ENCODE measurements around the gene RNF183. TPM values are rescaled to one million over a fixed set of nuclear protein-coding genes. Genes with fewer than 3 reads are reported as not detected.

Gene RNF183
- total RNA-seq, 1 experiment from 2014 or later, result not detected

DNA sequence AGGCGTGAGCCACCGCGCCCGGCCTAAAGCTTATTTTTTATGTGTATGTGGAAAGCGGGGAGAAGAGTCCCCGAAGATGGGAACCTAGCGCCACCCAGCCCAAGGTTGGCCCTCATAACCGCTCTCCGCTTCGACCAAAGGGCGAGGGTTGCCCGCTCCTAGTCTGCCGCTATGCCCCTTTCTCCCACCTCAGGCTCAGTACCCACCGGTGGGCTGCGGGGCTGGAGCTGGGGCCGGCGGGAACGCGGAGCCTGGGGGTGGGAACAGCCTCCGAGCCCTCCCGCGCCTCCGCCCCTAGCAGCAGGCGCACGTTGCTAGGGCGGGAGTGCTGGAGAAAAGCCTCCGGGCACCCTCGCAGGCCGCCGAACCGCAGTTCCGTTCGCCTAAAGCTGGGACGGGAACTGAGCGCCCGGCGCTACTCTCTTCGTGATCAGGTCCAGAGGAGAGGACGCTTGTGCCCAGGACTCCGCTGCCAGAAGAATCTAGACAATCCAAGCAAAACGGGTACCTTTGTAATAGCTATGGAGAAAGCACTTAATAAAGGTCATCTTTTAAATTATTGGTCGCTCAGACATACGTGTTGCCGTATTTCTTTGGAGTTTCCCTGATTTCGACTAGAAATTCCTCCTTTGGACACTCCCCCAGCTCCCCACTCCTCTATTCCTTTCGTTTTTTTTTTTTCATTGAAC is 37.0 kb upstream of the RNF183 start, which contains the start of gene WDR31:
Gene WDR31, minus strand, starts transcription at position 265 of the 689 bp plus-strand sequence. CDS start 8,253 bp downstream, outside the sequence.
- ChIA-PET CTCF (no interaction called here), POLR2A (no interaction called here)
- in situ Hi-C loops (cut with HindIII; ENCODE audit: low pct_unique_long_range_greater_than_20kb, low sequenced_read_pairs), result no loop called here
- Histone ChIP-seq H3K27me3 (ENCODE audit: control insufficient read depth, insufficient read depth, low read length) (no peaks in the 10 kb centered on the region), H3K9me3 (ENCODE audit: control insufficient read depth, insufficient read depth, low read depth, low read length) (no peaks in the 10 kb centered on the region), H3K27ac (ENCODE audit: low read length) (peak within 1 kb of the TSS; percentile 71), H3K4me1 (ENCODE audit: control insufficient read depth, insufficient read depth, low read length) (no peaks in the 10 kb centered on the region; the same call in 1 of the 2 replicates), H3K4me3 (ENCODE audit: low read depth in 2 of 2, low read length in 2 of 2) (peak within 1 kb of the TSS; percentile 67 to 70), H3K36me3 (ENCODE audit: control insufficient read depth, insufficient read depth, low read length) (no peaks in the 10 kb centered on the region)
- BruUV-seq (replicated peaks), result no TSS peak
- intact Hi-C loops (cut with micrococcal nuclease; ENCODE audit: unreplicated experiment), result no loop called here
- DNase-seq (ENCODE audit: low read depth, low spot score) (peak; percentile 32), ATAC-seq (peak; percentile 99)
- TF ChIP-seq SIN3A (IDR thresholded peaks at IDR 0.05; ENCODE audit: borderline replicate concordance, insufficient read depth, low read depth, low read length) (no peak; the same call in 1 of the 2 replicates), TCF7L2 (IDR thresholded peaks at IDR 0.05; ENCODE audit: low read depth, low read length) (no peak), POLR2AphosphoS5 (IDR thresholded peaks at IDR 0.05; ENCODE audit: low read depth, low read length) (no peak)
- TF ChIP-seq, protein P1, sequence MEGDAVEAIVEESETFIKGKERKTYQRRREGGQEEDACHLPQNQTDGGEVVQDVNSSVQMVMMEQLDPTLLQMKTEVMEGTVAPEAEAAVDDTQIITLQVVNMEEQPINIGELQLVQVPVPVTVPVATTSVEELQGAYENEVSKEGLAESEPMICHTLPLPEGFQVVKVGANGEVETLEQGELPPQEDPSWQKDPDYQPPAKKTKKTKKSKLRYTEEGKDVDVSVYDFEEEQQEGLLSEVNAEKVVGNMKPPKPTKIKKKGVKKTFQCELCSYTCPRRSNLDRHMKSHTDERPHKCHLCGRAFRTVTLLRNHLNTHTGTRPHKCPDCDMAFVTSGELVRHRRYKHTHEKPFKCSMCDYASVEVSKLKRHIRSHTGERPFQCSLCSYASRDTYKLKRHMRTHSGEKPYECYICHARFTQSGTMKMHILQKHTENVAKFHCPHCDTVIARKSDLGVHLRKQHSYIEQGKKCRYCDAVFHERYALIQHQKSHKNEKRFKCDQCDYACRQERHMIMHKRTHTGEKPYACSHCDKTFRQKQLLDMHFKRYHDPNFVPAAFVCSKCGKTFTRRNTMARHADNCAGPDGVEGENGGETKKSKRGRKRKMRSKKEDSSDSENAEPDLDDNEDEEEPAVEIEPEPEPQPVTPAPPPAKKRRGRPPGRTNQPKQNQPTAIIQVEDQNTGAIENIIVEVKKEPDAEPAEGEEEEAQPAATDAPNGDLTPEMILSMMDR (IDR thresholded peaks at IDR 0.05), result no peak
- TF ChIP-seq, protein P2, sequence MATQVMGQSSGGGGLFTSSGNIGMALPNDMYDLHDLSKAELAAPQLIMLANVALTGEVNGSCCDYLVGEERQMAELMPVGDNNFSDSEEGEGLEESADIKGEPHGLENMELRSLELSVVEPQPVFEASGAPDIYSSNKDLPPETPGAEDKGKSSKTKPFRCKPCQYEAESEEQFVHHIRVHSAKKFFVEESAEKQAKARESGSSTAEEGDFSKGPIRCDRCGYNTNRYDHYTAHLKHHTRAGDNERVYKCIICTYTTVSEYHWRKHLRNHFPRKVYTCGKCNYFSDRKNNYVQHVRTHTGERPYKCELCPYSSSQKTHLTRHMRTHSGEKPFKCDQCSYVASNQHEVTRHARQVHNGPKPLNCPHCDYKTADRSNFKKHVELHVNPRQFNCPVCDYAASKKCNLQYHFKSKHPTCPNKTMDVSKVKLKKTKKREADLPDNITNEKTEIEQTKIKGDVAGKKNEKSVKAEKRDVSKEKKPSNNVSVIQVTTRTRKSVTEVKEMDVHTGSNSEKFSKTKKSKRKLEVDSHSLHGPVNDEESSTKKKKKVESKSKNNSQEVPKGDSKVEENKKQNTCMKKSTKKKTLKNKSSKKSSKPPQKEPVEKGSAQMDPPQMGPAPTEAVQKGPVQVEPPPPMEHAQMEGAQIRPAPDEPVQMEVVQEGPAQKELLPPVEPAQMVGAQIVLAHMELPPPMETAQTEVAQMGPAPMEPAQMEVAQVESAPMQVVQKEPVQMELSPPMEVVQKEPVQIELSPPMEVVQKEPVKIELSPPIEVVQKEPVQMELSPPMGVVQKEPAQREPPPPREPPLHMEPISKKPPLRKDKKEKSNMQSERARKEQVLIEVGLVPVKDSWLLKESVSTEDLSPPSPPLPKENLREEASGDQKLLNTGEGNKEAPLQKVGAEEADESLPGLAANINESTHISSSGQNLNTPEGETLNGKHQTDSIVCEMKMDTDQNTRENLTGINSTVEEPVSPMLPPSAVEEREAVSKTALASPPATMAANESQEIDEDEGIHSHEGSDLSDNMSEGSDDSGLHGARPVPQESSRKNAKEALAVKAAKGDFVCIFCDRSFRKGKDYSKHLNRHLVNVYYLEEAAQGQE (IDR thresholded peaks at IDR 0.05; ENCODE audit: insufficient read depth in 1 of 2, low read depth in 2 of 2, low read length in 1 of 2), result no peak

DNA sequence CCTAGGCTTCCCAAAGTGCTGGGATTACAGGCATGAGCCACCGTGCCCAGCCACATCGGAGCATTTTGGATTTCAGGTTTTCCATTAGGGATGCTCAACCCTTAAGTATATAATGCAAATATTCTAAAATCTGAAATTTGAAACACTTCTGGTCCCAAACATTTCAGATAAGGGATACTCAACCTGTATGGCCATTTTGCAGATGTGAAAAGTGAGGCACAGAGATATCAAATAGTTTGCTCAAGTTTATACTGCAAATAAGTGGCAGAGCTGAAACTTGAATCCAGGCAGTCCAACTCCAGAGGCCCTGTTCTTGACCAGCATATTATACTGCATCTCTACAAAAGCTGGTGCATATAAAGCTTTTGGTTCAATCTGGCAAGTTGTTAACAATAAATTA is 34.5 kb upstream of the RNF183 start:
- H3K27ac ChIP-seq (ENCODE audit: low read length), result no peak overlapping the region
- intact Hi-C loops (cut with micrococcal nuclease; ENCODE audit: unreplicated experiment) (no loop called here), in situ Hi-C loops (cut with HindIII; ENCODE audit: low pct_unique_long_range_greater_than_20kb, low sequenced_read_pairs) (no loop called here)
- no TSS peak for BruUV-seq (replicated peaks)
- H3K27me3 ChIP-seq (ENCODE audit: control insufficient read depth, insufficient read depth, low read length), result no peaks in the 10 kb centered on the region
- CTCF ChIA-PET, result no interaction called here
- no peaks in the 10 kb centered on the region for H3K9me3 ChIP-seq (ENCODE audit: control insufficient read depth, insufficient read depth, low read depth, low read length)
- no peak overlapping the region for H3K4me3 ChIP-seq (ENCODE audit: low read depth in 2 of 2, low read length in 2 of 2)
- POLR2A ChIA-PET, result no interaction called here
- ATAC-seq (no peak), DNase-seq (ENCODE audit: low read depth, low spot score) (no peak)
- TF ChIP-seq SIN3A (IDR thresholded peaks at IDR 0.05; ENCODE audit: borderline replicate concordance, insufficient read depth, low read depth, low read length) (no peak), POLR2AphosphoS5 (IDR thresholded peaks at IDR 0.05; ENCODE audit: low read depth, low read length) (no peak), TCF7L2 (IDR thresholded peaks at IDR 0.05; ENCODE audit: low read depth, low read length) (no peak)
- TF ChIP-seq, protein P2 (IDR thresholded peaks at IDR 0.05; ENCODE audit: insufficient read depth in 1 of 2, low read depth in 2 of 2, low read length in 1 of 2), result no peak
- TF ChIP-seq, protein P1 (IDR thresholded peaks at IDR 0.05), result no peak
- no peaks in the 10 kb centered on the region for H3K36me3 ChIP-seq (ENCODE audit: control insufficient read depth, insufficient read depth, low read length)
- no peaks in the 10 kb centered on the region; the same call in 1 of the 2 replicates for H3K4me1 ChIP-seq (ENCODE audit: control insufficient read depth, insufficient read depth, low read length)
